ENCODE results near the gene THOC6.

DNA sequence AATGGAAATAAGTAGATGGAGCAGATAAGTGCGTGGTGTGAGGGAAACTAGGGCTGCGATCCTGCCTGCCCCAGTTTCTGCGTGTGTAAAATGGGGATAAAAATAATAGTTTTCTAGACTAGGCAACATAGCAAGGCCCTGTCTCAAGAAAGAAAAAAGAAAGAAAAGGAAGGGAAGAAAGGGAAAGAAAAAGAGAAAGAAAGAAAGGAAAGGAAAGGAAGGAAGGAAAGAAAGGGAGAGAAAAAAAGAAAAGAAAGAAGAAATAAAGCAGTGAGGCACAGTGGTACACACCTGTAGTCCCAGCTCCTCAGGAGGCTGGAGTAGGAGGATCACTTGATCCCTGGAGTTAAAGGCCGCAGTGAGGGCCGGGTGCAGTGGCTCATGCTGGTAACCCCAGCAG lies 41.4 kb upstream of the THOC6 start:
- TF ChIP-seq, protein P1, sequence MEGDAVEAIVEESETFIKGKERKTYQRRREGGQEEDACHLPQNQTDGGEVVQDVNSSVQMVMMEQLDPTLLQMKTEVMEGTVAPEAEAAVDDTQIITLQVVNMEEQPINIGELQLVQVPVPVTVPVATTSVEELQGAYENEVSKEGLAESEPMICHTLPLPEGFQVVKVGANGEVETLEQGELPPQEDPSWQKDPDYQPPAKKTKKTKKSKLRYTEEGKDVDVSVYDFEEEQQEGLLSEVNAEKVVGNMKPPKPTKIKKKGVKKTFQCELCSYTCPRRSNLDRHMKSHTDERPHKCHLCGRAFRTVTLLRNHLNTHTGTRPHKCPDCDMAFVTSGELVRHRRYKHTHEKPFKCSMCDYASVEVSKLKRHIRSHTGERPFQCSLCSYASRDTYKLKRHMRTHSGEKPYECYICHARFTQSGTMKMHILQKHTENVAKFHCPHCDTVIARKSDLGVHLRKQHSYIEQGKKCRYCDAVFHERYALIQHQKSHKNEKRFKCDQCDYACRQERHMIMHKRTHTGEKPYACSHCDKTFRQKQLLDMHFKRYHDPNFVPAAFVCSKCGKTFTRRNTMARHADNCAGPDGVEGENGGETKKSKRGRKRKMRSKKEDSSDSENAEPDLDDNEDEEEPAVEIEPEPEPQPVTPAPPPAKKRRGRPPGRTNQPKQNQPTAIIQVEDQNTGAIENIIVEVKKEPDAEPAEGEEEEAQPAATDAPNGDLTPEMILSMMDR (IDR thresholded peaks at IDR 0.05), result no peak
- no peak for TF ChIP-seq POLR2A (IDR thresholded peaks at IDR 0.05)
